K562 (cell line): Measurements from ENCODE around the gene ARL2.

Source experiments
- PML ChIP-seq: IDR thresholded peaks from 2 replicates; pipeline ENCODE4 v1.6.1; 2012; ENCODE audit warnings: low read length, inconsistent platforms
- POLR2A ChIP-seq: fragments of 450-650 bp; conservative IDR thresholded peaks from 2 replicates; pipeline ENCODE4 v1.6.1; 2016
- POLR2AphosphoS5 ChIP-seq: IDR thresholded peaks from 2 replicates; pipeline ENCODE4 v1.6.1; 2011; ENCODE audit warnings: mild to moderate bottlenecking, low read depth, low read length, moderate library complexity; ENCODE audit not compliant: control insufficient read depth, insufficient read depth
- TCF7L2 ChIP-seq: fragments of 150-350 bp; IDR thresholded peaks from 2 replicates; pipeline ENCODE4 v1.6.1; 2016; ENCODE audit warnings: low read depth, mild to moderate bottlenecking, low read length, moderate library complexity
- TEAD4 ChIP-seq, 2 experiments: sonication (generic) in 1 of 2; formaldehyde crosslinking in 1 of 2; IDR thresholded peaks; 2 replicates each; pipeline versions ENCODE4 v1.6.1 to v1.8.0; 2012 to 2022; ENCODE audit warnings: borderline replicate concordance in 1 of 2, inconsistent platforms in 1 of 2, low read length in 1 of 2, mild to moderate bottlenecking in 1 of 2, missing genetic modification reagents in 1 of 2
- ZBTB8A ChIP-seq: fragments of 450-650 bp; IDR thresholded peaks from 2 replicates; pipeline ENCODE4 v1.6.1; 2018; ENCODE audit warnings: mild to moderate bottlenecking, moderate library complexity; ENCODE audit not compliant: partially characterized antibody
- ZNF592 ChIP-seq: fragments of 450-650 bp; IDR thresholded peaks from 2 replicates; pipeline ENCODE4 v1.6.1; 2017; ENCODE audit warnings: antibody characterized with exemption, mild to moderate bottlenecking
- ZNF639 ChIP-seq, 2 experiments: fragments of 200-800 bp in 1 of 2; sonication (Bioruptor generic) in 1 of 2; sonication (generic) in 1 of 2; formaldehyde crosslinking in 1 of 2; IDR thresholded peaks in 1 of 2; conservative IDR thresholded peaks in 1 of 2; 2 replicates each; pipeline versions ENCODE4 v1.5.0 to v1.6.1; 2016 to 2020; ENCODE audit warnings: missing compliant biosample characterization in 1 of 2, missing genetic modification characterization in 1 of 2, missing genetic modification reagents in 1 of 2
- TF ChIP-seq, protein P1 (sequence below): fragments of 250-450 bp; sonication (Bioruptor Pico); IDR thresholded peaks from 2 replicates; pipeline ENCODE4 v1.8.0; 2022; ENCODE audit warnings: moderate library complexity, mild to moderate bottlenecking, inconsistent platforms

- no peak for TF ChIP-seq POLR2A
- no peak for TF ChIP-seq POLR2AphosphoS5
- peak; percentile 55; the same call in 1 of the 2 replicates for TF ChIP-seq ZNF592
- TF ChIP-seq TCF7L2: no peak
- TF ChIP-seq PML: no peak
- no peak for TF ChIP-seq ZBTB8A
- TF ChIP-seq TEAD4 (IDR thresholded peaks at IDR 0.05; ENCODE audit: low read length): no peak
- TF ChIP-seq TEAD4 (CRISPR knock-in tag; IDR thresholded peaks at IDR 0.05; ENCODE audit: borderline replicate concordance): no peak
- TF ChIP-seq ZNF639 (CRISPR knock-in tag; conservative IDR thresholded peaks at IDR 0.05 in 1 of 2, IDR thresholded peaks at IDR 0.05 in 1 of 2): no peak
- TF ChIP-seq, protein P1, sequence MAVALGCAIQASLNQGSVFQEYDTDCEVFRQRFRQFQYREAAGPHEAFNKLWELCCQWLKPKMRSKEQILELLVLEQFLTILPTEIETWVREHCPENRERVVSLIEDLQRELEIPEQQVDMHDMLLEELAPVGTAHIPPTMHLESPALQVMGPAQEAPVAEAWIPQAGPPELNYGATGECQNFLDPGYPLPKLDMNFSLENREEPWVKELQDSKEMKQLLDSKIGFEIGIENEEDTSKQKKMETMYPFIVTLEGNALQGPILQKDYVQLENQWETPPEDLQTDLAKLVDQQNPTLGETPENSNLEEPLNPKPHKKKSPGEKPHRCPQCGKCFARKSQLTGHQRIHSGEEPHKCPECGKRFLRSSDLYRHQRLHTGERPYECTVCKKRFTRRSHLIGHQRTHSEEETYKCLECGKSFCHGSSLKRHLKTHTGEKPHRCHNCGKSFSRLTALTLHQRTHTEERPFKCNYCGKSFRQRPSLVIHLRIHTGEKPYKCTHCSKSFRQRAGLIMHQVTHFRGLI (CRISPR knock-in tag): no peak
These were observed 15.8 kb upstream of the ARL2 start for GRCh38 chr11:64998141-64998540.
